ENCODE data around the gene ISLR. TPM values are rescaled to one million over a fixed set of nuclear protein-coding genes. Genes with fewer than 3 reads are reported as not detected.

ISLR gene
- total RNA-seq, 8 experiments from 2014 or later = 0.54 to 278 (median 1.5) TPM

DNA sequence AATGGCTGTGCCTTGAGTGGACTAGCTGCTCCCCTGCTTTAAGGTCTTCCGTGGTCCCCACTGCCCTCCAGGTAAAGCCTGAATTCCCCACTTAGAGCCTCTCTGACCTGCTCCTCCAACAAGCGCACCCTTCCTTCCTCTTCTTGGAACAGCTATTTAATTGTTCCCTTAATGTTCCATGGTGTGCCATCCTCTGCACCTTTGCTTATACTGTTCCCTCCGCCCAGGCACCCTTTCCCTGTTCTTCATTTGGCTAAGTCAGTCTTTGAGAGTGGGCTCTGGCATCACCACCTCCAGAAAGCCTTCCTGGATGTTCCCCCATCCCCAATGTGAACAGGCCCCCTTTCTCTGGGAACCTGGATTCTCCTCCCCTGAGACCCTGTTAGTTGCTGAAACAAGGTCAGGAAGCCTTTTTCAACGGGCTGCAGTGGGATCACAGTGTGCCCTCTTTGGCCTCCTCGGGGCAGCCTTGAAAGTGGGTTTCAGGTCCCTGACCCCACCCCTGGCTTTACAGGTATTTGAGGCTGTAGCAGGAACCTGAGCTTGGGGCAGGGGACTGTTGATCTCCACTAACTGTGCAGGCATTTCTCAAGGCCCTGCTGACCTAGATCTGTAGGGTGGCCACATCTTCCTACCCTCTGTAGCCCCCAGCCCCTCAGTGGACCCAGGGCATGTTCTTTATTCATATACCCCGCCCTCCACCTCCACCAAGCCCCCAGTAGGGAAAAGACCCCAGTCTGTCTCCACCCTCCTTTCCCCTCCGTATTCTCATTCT, 5.0 kb downstream of the ISLR start:
- peaks cover 38% of the 10 kb centered on the region in 2 donors for H3K4me1 ChIP-seq (replicated peaks in 1 of 2)
- in situ Hi-C loops (cut with MboI; ENCODE audit: low pct_unique_long_range_greater_than_20kb in 2 of 9, low sequenced_read_pairs in 9 of 9, unreplicated experiment in 9 of 9) = no loop called here
- ATAC-seq (replicated peaks in 6 of 8) = no peak
- WGBS, 10 experiments = 40 to 100% (median 91%) methylated on average over 1 to 3 of the region's 7 CpGs; no CpG with 5 or more reads in 4 of the 10 experiments
- no peak overlapping the region for H3K4me3 ChIP-seq
- peak overlapping the region in 1 of 2 donors; percentile 63 for H3K27ac ChIP-seq

GRCh38 chr15:74179101-74179841, 5.8 kb downstream of the ISLR start:
- WGBS, 10 experiments = 0 to 100% (median 85%) methylated on average over 1 to 6 of the region's 13 CpGs; no CpG with 5 or more reads in 5 of the 10 experiments
- peak in 6 of 8 experiments; percentile 7 to 90 (median 45) for ATAC-seq (replicated peaks in 6 of 8)
- Histone ChIP-seq H3K4me3 (no peak overlapping the region), H3K27ac (no peak overlapping the region), H3K4me1 (replicated peaks in 1 of 2) (peaks cover 30 to 31% of the 10 kb centered on the region in 2 donors)
- in situ Hi-C loops (cut with MboI; ENCODE audit: low pct_unique_long_range_greater_than_20kb in 2 of 9, low sequenced_read_pairs in 9 of 9, unreplicated experiment in 9 of 9) = no loop called here

DNA sequence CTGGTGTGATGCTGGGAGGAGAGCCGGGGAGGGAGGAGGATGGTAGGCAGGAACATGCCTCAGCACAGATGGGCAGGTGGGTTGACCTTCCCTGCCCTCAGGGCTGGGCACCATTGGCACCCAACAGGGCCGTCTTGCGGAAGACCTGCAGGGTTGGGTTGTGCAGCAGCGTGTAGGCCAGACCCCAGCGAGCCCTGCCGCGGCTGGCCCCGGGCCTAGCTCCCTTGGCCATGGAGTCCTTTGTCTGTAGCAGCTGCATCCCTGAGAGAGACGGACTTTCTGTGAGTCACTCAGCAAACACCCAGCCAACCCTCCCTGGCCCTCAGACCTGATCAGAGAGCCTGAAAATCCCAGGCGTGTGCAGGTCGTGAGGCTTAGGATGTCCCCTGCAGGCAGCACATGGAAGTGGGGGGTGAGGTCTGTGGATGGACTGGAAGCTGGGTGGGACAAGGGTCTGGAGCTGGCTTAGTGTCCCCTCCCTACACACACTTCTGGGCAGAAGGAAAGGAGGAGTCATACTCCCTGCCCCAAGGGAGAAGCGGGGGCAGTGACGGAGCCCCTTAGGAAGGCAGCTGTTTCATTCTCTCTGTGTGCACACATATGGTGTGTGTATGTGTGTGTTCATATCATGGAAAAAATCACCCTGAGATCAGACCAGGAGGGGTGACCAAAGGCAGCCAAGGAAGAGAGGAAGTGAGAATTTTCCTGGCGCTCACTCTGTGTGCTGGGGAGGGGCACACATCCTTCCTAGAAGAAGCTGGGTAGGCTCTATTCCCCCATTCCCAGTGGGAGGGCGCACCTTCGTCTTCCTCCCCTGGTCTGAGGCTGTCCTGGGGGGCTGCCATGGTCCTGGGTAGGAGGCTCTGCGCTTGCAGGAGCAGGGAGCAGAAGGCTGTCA, 6.7 kb downstream of the ISLR start:
- H3K4me3 ChIP-seq = no peak overlapping the region
- peak in 5 of 8 experiments; percentile 4 to 67 (median 11) for ATAC-seq (replicated peaks in 6 of 8)

DNA sequence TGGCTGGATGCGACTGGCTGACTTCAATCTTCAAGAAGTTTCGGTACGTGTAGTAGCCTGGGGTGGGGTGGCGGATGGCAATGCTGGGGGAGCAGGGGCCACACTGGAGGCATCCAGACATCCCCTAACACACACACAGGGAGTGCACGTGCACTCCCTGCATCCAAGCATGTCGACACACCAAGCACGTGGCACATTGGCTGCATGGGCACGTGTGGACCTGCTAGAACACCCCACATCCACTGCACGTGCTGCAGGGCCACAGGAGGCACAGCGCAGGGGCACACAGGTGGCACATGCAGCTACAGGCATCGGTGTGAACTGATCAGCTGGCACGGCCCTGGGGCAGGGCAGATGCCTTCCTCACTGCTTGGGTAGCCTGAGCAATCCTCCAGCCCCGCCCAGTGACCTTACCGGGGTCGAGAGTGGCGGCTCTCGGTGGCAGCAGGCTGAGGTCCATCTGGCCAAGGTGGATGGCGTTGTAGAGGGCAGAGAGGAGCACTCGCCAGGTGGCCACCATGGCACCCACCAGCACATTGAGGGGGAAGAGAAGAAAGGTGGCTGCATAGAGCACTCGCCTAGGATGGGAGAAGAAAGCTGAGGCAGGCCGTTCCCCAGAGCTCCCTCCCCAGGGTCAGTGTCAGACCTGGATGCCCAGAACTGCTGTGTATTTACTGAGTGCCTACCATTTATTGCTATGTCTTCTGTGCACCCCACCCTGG, 7.5 kb downstream of the ISLR start:
- ATAC-seq (replicated peaks in 6 of 8) = no peak
- H3K4me3 ChIP-seq = no peak overlapping the region
- 33 to 100% (median 92%) methylated on average over 1 to 9 of the region's 21 CpGs; no CpG with 5 or more reads in 7 of the 10 experiments for WGBS, 10 experiments
- H3K27ac ChIP-seq = peak overlapping the region in 1 of 2 donors; percentile 16
- H3K4me1 ChIP-seq (replicated peaks in 1 of 2) = peaks cover 24 to 29% of the 10 kb centered on the region in 2 donors
- in situ Hi-C loops (cut with MboI; ENCODE audit: low pct_unique_long_range_greater_than_20kb in 2 of 9, low sequenced_read_pairs in 9 of 9, unreplicated experiment in 9 of 9) = no loop called here

More for the DNA sequence above, 6.7 kb downstream of the ISLR start:
- in situ Hi-C loops (cut with MboI; ENCODE audit: low pct_unique_long_range_greater_than_20kb in 2 of 9, low sequenced_read_pairs in 9 of 9, unreplicated experiment in 9 of 9) = no loop called here
- peak overlapping the region in 1 of 2 donors; percentile 16 for H3K27ac ChIP-seq
- WGBS, 10 experiments = 20 to 94% (median 47%) methylated on average over 1 to 9 of the region's 17 CpGs; no CpG with 5 or more reads in 7 of the 10 experiments
- peaks cover 27 to 28% of the 10 kb centered on the region in 2 donors for H3K4me1 ChIP-seq (replicated peaks in 1 of 2)

GRCh38 chr15:74182131-74182530, 8.6 kb downstream of the ISLR start:
- 85 to 100% (median 98%) methylated on average over 1 to 4 of the region's 8 CpGs; no CpG with 5 or more reads in 4 of the 10 experiments for WGBS, 10 experiments
- in situ Hi-C loops (cut with MboI; ENCODE audit: low pct_unique_long_range_greater_than_20kb in 2 of 9, low sequenced_read_pairs in 9 of 9, unreplicated experiment in 9 of 9) = no loop called here
- Histone ChIP-seq H3K4me1 (replicated peaks in 1 of 2) (peaks cover 14 to 18% of the 10 kb centered on the region in 2 donors), H3K4me3 (no peak overlapping the region), H3K27ac (no peak overlapping the region)
- no peak for ATAC-seq (replicated peaks in 6 of 8)

DNA sequence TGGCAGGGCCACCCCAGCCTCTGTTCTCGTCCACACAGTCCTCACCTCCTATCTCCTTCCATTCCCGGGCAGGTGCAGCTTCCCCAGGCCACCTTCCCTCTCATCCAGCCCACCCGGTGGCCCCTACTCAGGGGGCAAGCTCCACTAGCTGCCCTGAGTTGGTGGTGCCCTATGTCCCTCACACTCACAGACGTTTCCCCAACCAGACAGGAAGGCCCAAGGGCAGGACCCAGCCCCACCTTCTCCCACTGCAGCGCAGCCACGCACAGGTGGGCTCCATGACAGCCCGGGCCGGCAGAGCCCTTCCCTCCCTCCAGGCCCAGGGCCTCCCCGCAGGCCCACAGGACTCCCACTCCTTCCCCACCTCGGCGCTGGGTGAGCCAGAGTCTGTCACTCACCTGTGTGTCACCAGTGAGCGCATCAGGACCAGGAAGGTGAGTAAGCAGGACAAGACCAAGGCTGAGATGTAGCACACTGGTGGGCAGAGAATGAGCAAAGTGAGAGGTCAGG, 11.1 kb downstream of the ISLR start:
- Histone ChIP-seq H3K27ac (no peak overlapping the region), H3K4me1 (replicated peaks in 1 of 2) (peaks cover 0 to 5% of the 10 kb centered on the region in 2 donors), H3K4me3 (no peak overlapping the region)
- 100% methylated on average over 1 of the region's 12 CpGs; no CpG with 5 or more reads in 9 of the 10 experiments for WGBS, 10 experiments
- peak in 1 of 8 experiments; percentile 20 for ATAC-seq (replicated peaks in 6 of 8)
- in situ Hi-C loops (cut with MboI; ENCODE audit: low pct_unique_long_range_greater_than_20kb in 2 of 9, low sequenced_read_pairs in 9 of 9, unreplicated experiment in 9 of 9) = no loop called here

GRCh38 chr15:74185710-74186348, 12.3 kb downstream of the ISLR start:
- peak in 5 of 8 experiments; percentile 16 to 72 (median 43) for ATAC-seq (replicated peaks in 6 of 8)
- peaks cover 0 to 5% of the 10 kb centered on the region in 2 donors for H3K4me1 ChIP-seq (replicated peaks in 1 of 2)
- in situ Hi-C loops (cut with MboI; ENCODE audit: low pct_unique_long_range_greater_than_20kb in 2 of 9, low sequenced_read_pairs in 9 of 9, unreplicated experiment in 9 of 9) = no loop called here
- H3K27ac ChIP-seq = no peak overlapping the region
- WGBS, 10 experiments = 59 to 87% (median 70%) methylated on average over 2 to 5 of the region's 8 CpGs; no CpG with 5 or more reads in 5 of the 10 experiments
- no peak overlapping the region for H3K4me3 ChIP-seq

GRCh38 chr15:74188216-74188615, 14.7 kb downstream of the ISLR start:
- H3K27ac ChIP-seq = no peak overlapping the region
- 90 to 100% (median 100%) methylated on average over 1 to 5 of the region's 11 CpGs; no CpG with 5 or more reads in 5 of the 10 experiments for WGBS, 10 experiments
- H3K4me3 ChIP-seq = no peak overlapping the region
- no peak for ATAC-seq (replicated peaks in 6 of 8)
- in situ Hi-C loops (cut with MboI; ENCODE audit: low pct_unique_long_range_greater_than_20kb in 2 of 9, low sequenced_read_pairs in 9 of 9, unreplicated experiment in 9 of 9) = no loop called here
- peaks cover 8 to 12% of the 10 kb centered on the region in 2 donors for H3K4me1 ChIP-seq (replicated peaks in 1 of 2)

DNA sequence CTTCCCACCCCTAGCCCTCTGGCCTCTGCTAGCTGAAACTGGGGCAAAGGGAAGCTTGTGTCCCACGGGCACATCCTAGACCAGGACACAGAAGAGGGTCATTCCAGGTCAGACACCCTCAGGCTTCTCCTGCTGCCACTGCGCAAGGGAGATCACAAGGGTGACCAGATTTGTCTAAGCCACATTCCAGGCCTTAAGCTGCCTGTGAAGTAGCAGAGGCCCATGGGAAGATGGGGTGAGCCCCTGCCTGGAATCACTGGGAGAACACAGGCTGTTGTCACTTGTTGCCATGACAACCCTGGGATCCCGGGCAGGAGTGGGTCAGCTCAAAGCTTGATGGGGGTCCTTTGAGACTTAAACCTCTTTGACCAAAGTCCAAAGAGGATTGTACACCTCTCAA, 18.3 kb downstream of the ISLR start:
- peak in 5 of 8 experiments; percentile 31 to 50 (median 44) for ATAC-seq (replicated peaks in 6 of 8)
- in situ Hi-C loops (cut with MboI; ENCODE audit: low pct_unique_long_range_greater_than_20kb in 2 of 9, low sequenced_read_pairs in 9 of 9, unreplicated experiment in 9 of 9) = no loop called here
- no peak overlapping the region for H3K27ac ChIP-seq

GRCh38 chr15:74192751-74193150, 19.2 kb downstream of the ISLR start:
- in situ Hi-C loops (cut with MboI; ENCODE audit: low pct_unique_long_range_greater_than_20kb in 2 of 9, low sequenced_read_pairs in 9 of 9, unreplicated experiment in 9 of 9) = no loop called here
- no peak for ATAC-seq (replicated peaks in 6 of 8)
- Histone ChIP-seq H3K4me3 (no peak overlapping the region), H3K4me1 (replicated peaks in 1 of 2) (peaks cover 7 to 8% of the 10 kb centered on the region in 2 donors), H3K27ac (no peak overlapping the region)
- WGBS, 10 experiments = 65 to 100% (median 90%) methylated on average over 1 to 4 of the region's 5 CpGs

More for the DNA sequence above, 18.3 kb downstream of the ISLR start:
- Histone ChIP-seq H3K4me3 (no peak overlapping the region), H3K4me1 (replicated peaks in 1 of 2) (peaks cover 7 to 8% of the 10 kb centered on the region in 2 donors)
- 50 to 100% (median 75%) methylated on average over 1 to 2 of the region's 3 CpGs; no CpG with 5 or more reads in 4 of the 10 experiments for WGBS, 10 experiments

DNA sequence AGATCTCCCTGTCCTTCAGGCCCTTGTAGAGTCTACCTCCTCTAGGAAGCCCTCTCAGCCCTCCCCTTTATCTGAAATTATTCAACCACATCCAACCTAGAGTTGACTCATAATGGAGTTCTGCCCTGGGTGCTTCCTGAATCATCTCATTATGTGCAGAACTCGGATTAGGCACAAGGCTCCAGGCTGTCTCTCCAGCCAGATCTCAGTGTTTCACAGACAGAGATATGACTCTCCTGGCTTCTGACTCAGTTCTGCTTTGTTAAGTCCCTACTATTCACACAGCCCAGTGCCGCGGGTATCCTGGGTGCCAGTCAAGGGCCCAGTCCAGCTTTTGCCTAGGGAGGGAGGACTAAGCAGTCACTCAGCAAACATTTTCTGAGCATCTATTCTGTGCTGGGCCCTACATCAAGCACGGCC, 19.8 kb downstream of the ISLR start:
- in situ Hi-C loops (cut with MboI; ENCODE audit: low pct_unique_long_range_greater_than_20kb in 2 of 9, low sequenced_read_pairs in 9 of 9, unreplicated experiment in 9 of 9) = no loop called here
- peak; percentile 26 to 87 (median 47) for ATAC-seq (replicated peaks in 6 of 8)
- Histone ChIP-seq H3K27ac (no peak overlapping the region), H3K4me3 (no peak overlapping the region), H3K4me1 (replicated peaks in 1 of 2) (peaks cover 7 to 8% of the 10 kb centered on the region in 2 donors)
- 0 to 100% (median 60%) methylated on average over 1 to 2 of the region's 4 CpGs; no CpG with 5 or more reads in 3 of the 10 experiments for WGBS, 10 experiments
